HepG2 (cell line): ENCODE results near the gene ELMOD1. TPM values are rescaled to one million over a fixed set of nuclear protein-coding genes. Genes with fewer than 3 reads are reported as not detected.

Source experiments
- AKAP8 ChIP-seq: sonication (generic); formaldehyde crosslinking; IDR thresholded peaks from 2 replicates; pipeline ENCODE4 v1.5.1; 2020; ENCODE audit warnings: mild to moderate bottlenecking, missing genetic modification reagents
- GFI1 ChIP-seq: sonication (generic); formaldehyde crosslinking; IDR thresholded peaks from 2 replicates; pipeline ENCODE4 v1.5.0; 2020; ENCODE audit warnings: missing genetic modification reagents, mild to moderate bottlenecking, borderline replicate concordance
- GZF1 ChIP-seq: sonication (generic); formaldehyde crosslinking; IDR thresholded peaks from 2 replicates; pipeline ENCODE4 v1.5.1; 2020; ENCODE audit warnings: mild to moderate bottlenecking, missing genetic modification reagents
- KLF9 ChIP-seq: IDR thresholded peaks from 2 replicates; pipeline ENCODE4 v1.6.1; 2016; ENCODE audit warnings: low read depth
- KMT2A ChIP-seq: sonication (generic); formaldehyde crosslinking; IDR thresholded peaks from 2 replicates; pipeline ENCODE4 v1.4.0; 2020; ENCODE audit warnings: missing genetic modification reagents
- MAFG ChIP-seq: sonication (generic); formaldehyde crosslinking; IDR thresholded peaks from 2 replicates; pipeline ENCODE4 v1.5.1; 2020; ENCODE audit warnings: mild to moderate bottlenecking, missing genetic modification reagents
- NFYC ChIP-seq: IDR thresholded peaks from 2 replicates; pipeline ENCODE4 v1.6.1; 2016; ENCODE audit warnings: missing genetic modification reagents, missing compliant biosample characterization
- PTBP1 ChIP-seq: fragments of 200-400 bp; formaldehyde crosslinking; IDR thresholded peaks from 2 replicates; pipeline ENCODE4 v1.6.1; 2018; ENCODE audit warnings: low read length, low read depth; ENCODE audit not compliant: poor library complexity, severe bottlenecking
- SIN3B ChIP-seq: fragments of 150-350 bp; IDR thresholded peaks from 2 replicates; pipeline ENCODE4 v1.6.1; 2014; ENCODE audit warnings: low read length
- SIX4 ChIP-seq: sonication (generic); formaldehyde crosslinking; IDR thresholded peaks from 2 replicates; pipeline ENCODE4 v1.4.0; 2020; ENCODE audit warnings: missing genetic modification reagents
- SMAD1 ChIP-seq: sonication (generic); formaldehyde crosslinking; IDR thresholded peaks from 2 replicates; pipeline ENCODE4 v1.4.0; 2020; ENCODE audit warnings: missing genetic modification reagents, low read depth, mild to moderate bottlenecking, borderline replicate concordance
- SUZ12 ChIP-seq: fragments of 150-350 bp; IDR thresholded peaks from 2 replicates; pipeline ENCODE4 v1.6.1; 2014; ENCODE audit warnings: low read depth, low read length
- TFAP4 ChIP-seq: sonication (generic); IDR thresholded peaks from 2 replicates; pipeline ENCODE4 v1.6.1; 2016; ENCODE audit warnings: low read depth, borderline replicate concordance
- THAP9 ChIP-seq: sonication (generic); formaldehyde crosslinking; IDR thresholded peaks from 2 replicates; pipeline ENCODE4; 2020; ENCODE audit warnings: missing genetic modification reagents, mild to moderate bottlenecking, borderline replicate concordance
- ZBTB26 ChIP-seq: IDR thresholded peaks from 2 replicates; pipeline ENCODE4 v1.6.1; 2016; ENCODE audit warnings: missing compliant biosample characterization, missing genetic modification reagents, borderline replicate concordance
- ZNF10 ChIP-seq: sonication (generic); formaldehyde crosslinking; IDR thresholded peaks from 2 replicates; pipeline ENCODE4 v1.4.0; 2020; ENCODE audit warnings: mild to moderate bottlenecking, low read depth, missing genetic modification reagents, borderline replicate concordance
- ZNF143 ChIP-seq: sonication (generic); formaldehyde crosslinking; IDR thresholded peaks from 2 replicates; pipeline ENCODE4 v1.4.0; 2020; ENCODE audit warnings: missing genetic modification reagents
- ZNF230 ChIP-seq: sonication (generic); formaldehyde crosslinking; IDR thresholded peaks from 2 replicates; pipeline ENCODE4 v1.4.0; 2020; ENCODE audit warnings: mild to moderate bottlenecking, missing genetic modification reagents
- ZNF44 ChIP-seq: sonication (generic); formaldehyde crosslinking; IDR thresholded peaks from 2 replicates; pipeline ENCODE4 v1.5.1; 2020; ENCODE audit warnings: mild to moderate bottlenecking, missing genetic modification reagents
- ZNF510 ChIP-seq: sonication (generic); formaldehyde crosslinking; IDR thresholded peaks from 2 replicates; pipeline ENCODE4 v1.4.0; 2020; ENCODE audit warnings: low read depth, mild to moderate bottlenecking, missing genetic modification reagents
- ZNF547 ChIP-seq: sonication (generic); formaldehyde crosslinking; IDR thresholded peaks from 2 replicates; pipeline ENCODE4 v1.5.1; 2020; ENCODE audit warnings: mild to moderate bottlenecking, missing genetic modification reagents
- ZNF570 ChIP-seq: sonication (generic); formaldehyde crosslinking; IDR thresholded peaks from 2 replicates; pipeline ENCODE4 v1.4.0; 2020; ENCODE audit warnings: mild to moderate bottlenecking, missing genetic modification reagents, borderline replicate concordance
- ZNF7 ChIP-seq: IDR thresholded peaks from 2 replicates; pipeline ENCODE4 v1.6.1; 2016; ENCODE audit warnings: missing biosample characterization, missing genetic modification reagents
- polyA plus RNA-seq, 8 experiments: library from polyadenylated mRNA; depleted of rRNA in 3 of 8; stranded (reverse) in 7 of 8; unstranded in 1 of 8; fragments of >200 nt; fragmentation: Illumina TruSeq in 4 of 8; extraction: Trizol in 4 of 8; gene quantifications; 2 replicates each; pipeline versions ENCODE4 v1.2.1 to v1.2.3, GENCODE V29; 2011 to 2016; ENCODE audit warnings: low read depth in 4 of 8, missing spikeins in 1 of 8, mixed read lengths in 1 of 8; ENCODE audit not compliant: insufficient read depth in 1 of 8
- total RNA-seq, 5 experiments: library from RNA; depleted of rRNA; stranded (reverse); fragments of >200 nt; fragmentation: Illumina TruSeq; extraction: Trizol; gene quantifications; 2 replicates each; pipeline ENCODE4 v1.2.3, GENCODE V29; 2016; ENCODE audit warnings: low read depth in 1 of 5
- TF ChIP-seq, protein P1 (sequence below): sonication (generic); formaldehyde crosslinking; IDR thresholded peaks from 2 replicates; pipeline ENCODE4 v1.4.0; 2020; ENCODE audit warnings: missing genetic modification reagents

ELMOD1 gene
- total and polyA plus RNA-seq, 2 of the 13 experiments (the other 11 are each of a cell fraction or from before 2014, with no cell fraction given): not detected

- TF ChIP-seq ZNF570 (CRISPR knock-in tag): no peak
- peak; percentile 68; the same call in 1 of the 2 replicates for TF ChIP-seq ZNF44 (CRISPR knock-in tag)
- peak; percentile 55; the same call in 1 of the 2 replicates for TF ChIP-seq GZF1 (CRISPR knock-in tag)
- peak; percentile 14; the same call in 1 of the 2 replicates for TF ChIP-seq NFYC (CRISPR knock-in tag)
- peak; percentile 63; the same call in 1 of the 2 replicates for TF ChIP-seq ZBTB26
- TF ChIP-seq ZNF143 (CRISPR knock-in tag): peak; percentile 98
- TF ChIP-seq ZNF7 (CRISPR knock-in tag): no peak
- TF ChIP-seq ZNF547 (CRISPR knock-in tag): peak; percentile 79; the same call in 1 of the 2 replicates
- TF ChIP-seq ZNF510 (CRISPR knock-in tag): 0 out of 2 replicates have a peak, but pooled peaks have one; percentile 29
- no peak; the same call in 1 of the 2 replicates for TF ChIP-seq SMAD1 (CRISPR knock-in tag)
- no peak for TF ChIP-seq MAFG
- TF ChIP-seq, protein P1, sequence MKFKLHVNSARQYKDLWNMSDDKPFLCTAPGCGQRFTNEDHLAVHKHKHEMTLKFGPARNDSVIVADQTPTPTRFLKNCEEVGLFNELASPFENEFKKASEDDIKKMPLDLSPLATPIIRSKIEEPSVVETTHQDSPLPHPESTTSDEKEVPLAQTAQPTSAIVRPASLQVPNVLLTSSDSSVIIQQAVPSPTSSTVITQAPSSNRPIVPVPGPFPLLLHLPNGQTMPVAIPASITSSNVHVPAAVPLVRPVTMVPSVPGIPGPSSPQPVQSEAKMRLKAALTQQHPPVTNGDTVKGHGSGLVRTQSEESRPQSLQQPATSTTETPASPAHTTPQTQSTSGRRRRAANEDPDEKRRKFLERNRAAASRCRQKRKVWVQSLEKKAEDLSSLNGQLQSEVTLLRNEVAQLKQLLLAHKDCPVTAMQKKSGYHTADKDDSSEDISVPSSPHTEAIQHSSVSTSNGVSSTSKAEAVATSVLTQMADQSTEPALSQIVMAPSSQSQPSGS (CRISPR knock-in tag): 0 out of 2 replicates have a peak, but pooled peaks have one; percentile 36
- peak; percentile 89; the same call in 1 of the 2 replicates for TF ChIP-seq THAP9 (CRISPR knock-in tag)
- peak; percentile 79; the same call in 1 of the 2 replicates for TF ChIP-seq KMT2A (CRISPR knock-in tag)
- TF ChIP-seq SUZ12: peak; percentile 79
- TF ChIP-seq SIX4 (CRISPR knock-in tag): 0 out of 2 replicates have a peak, but pooled peaks have one; percentile 14
- peak; percentile 50; the same call in 1 of the 2 replicates for TF ChIP-seq GFI1
- TF ChIP-seq ZNF10 (CRISPR knock-in tag): no peak
- TF ChIP-seq AKAP8 (CRISPR knock-in tag): 0 out of 2 replicates have a peak, but pooled peaks have one; percentile 22
- TF ChIP-seq KLF9 (CRISPR knock-in tag): no peak
- no peak for TF ChIP-seq TFAP4
- TF ChIP-seq ZNF230 (CRISPR knock-in tag): peak; percentile 55; the same call in 1 of the 2 replicates
- TF ChIP-seq SIN3B: peak; percentile 50; the same call in 1 of the 2 replicates
- no peak for TF ChIP-seq PTBP1
These were observed 25.6 kb upstream of the ELMOD1 start, which contains the start of gene ALKBH8 (continued) for GRCh38 chr11:107565219-107565937.
